Measurements from ENCODE around the gene RAPGEF1.

- TF ChIP-seq POLR2A (IDR thresholded peaks at IDR 0.05; ENCODE audit: extremely low read depth, insufficient read length) (no peak), CTCF (IDR thresholded peaks at IDR 0.05; ENCODE audit: low read depth, low read length) (no peak), MYC (IDR thresholded peaks at IDR 0.05; ENCODE audit: low read depth, low read length) (no peak), MAX (IDR thresholded peaks at IDR 0.05; ENCODE audit: low read depth, low read length) (no peak)
Measured at GRCh38 chr9:131675437-131676022, 64.3 kb downstream of the RAPGEF1 start.
